Fibroblast of peridontal ligament (primary cell): ENCODE measurements around the gene ARHGEF33.
A peak's percentile ranks its signal among the peaks of the same experiment; 100 is the strongest.

ENCODE experiments used
- DNase-seq: peaks from one replicate; pipeline ENCODE4 v3.0.0-alpha.2; 2010; ENCODE audit errors: extremely low read depth

The ARHGEF33 gene

DNA sequence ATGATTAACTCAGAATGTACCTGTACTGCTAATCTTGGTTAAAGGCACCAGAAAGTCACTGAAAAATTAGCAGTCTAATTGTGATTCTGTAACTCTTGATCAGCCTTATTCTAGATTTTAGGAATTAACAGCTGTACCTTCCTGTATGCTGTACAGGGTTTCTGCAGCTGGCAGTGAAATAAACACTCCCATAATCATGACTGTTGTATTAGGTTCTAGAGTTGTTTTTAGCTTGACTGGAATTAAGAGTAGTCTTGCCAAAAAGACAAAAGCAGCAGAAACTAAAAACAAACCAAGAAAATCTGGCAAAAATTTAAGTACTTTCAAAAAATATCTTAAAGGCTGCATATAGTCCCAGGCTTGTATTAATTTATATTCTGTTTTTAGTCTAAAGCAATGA lies 127.7 kb downstream of the ARHGEF33 start:
- peak; percentile 20 for DNase-seq

DNA sequence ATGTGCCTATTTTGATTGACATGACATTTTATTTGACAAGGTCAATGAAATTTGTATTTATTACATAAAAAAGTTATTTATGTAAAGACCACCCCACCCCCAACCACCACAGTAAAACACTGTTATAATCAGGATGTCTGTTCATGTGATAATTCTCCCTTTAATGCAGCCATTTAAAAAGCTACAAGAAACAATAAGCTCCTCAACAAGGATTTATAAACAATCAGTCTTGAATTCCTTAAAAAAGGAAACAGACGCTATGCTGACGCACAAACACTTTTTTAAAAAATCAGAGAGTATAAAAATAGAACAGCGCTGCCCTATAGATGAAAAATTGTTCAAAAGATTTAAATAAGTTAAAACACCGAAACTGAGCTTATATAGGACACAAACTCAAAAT lies 129.0 kb downstream of the ARHGEF33 start:
- no peak for DNase-seq

DNA sequence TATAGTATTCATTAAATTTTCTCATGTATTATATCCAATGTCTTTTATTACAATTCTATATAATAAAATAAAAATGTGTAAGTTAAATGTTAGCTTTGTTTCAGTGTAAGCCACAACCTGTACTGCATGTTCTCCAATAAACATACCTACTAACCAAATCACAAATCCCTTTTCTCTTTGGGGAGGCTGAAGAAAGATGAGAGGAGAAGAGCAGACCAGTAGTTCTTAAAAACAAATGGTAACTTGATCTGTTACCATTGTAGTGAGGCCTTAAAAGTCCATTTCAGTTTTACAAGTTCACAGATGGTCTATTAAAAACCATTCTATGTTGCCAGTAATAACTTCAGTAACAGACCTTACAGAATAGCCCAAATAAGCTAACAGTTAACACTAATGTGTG lies 130.7 kb downstream of the ARHGEF33 start:
- DNase-seq, result no peak

DNA sequence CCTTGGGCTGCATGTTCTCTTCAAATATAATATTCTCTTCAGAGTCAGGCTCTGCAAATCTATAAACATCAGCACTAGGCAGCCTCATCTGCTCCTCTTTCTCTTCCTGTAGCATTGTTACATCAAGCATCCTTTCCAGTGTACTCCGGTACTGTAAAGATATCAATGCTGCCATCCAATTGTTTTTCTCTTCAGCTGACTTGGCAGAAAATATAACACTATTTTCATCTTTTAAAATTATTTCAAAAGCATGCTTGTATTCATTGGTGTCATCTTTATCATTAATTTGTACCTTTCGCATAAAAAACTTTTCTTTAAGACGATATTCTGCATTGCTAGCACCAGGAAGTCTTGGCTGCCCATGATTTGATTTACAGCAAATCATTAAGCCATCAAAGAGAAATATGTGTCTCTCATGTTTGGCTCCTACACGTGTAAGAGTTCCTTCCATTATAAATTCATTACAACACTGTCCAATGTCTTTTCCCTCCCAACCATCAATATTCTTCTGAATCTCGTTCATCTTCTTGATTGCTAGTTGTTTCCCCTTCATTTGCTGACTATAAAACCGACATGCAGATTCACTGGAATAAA lies 133.1 kb downstream of the ARHGEF33 start:
- DNase-seq, result no peak

DNA sequence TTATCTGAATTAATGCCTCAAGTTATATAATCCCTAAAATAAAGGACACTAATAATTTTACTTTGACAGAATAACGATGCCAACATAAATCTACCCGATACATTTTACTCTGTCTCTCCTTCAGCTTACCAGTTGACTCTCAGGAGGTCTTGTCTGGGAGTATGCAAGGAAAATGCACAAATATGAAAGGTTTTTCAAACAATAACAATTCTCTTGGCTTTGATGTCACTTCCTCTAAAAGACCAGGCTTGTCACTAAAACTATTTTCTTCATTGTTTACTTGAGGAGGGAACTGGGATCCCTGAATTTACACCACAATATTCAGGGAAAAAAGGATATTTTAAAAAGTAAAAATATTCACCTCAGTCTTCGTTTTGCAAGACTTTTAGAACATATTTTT lies 134.0 kb downstream of the ARHGEF33 start:
- DNase-seq, result no peak

DNA sequence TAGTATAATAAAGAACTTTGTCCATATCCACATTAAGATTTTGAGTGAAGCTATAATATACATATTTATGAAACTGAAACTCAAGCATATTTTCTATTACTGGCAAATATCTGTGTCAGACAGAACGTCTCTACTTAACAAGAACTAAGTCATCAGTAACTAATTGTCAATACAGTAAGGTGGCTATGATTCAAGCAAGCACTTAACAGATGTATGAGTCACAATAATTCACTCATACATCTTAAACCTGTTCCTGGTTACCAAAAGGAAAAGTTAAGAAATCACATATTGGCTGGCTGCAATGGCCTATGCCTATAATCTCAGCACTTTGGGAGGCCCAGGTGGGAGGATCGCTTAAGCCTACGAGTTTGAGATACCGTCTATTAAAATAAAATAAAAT lies 135.2 kb downstream of the ARHGEF33 start:
- DNase-seq, result peak; percentile 8
